GM12878 (cell line): ENCODE data around the gene PDS5A. TPM values are rescaled to one million over a fixed set of nuclear protein-coding genes. Genes with fewer than 3 reads are reported as not detected.

Source experiments
- BACH1 ChIP-seq: fragments of 450-650 bp; IDR thresholded peaks from 2 replicates; pipeline ENCODE4 v1.6.1; 2017; ENCODE audit warnings: mild to moderate bottlenecking, borderline replicate concordance
- BCL11A ChIP-seq: IDR thresholded peaks from 2 replicates; pipeline ENCODE4 v1.6.1; 2011; ENCODE audit warnings: low read depth, low read length
- JUNB ChIP-seq: IDR thresholded peaks from 2 replicates; pipeline ENCODE4 v1.6.1; 2016; ENCODE audit warnings: antibody characterized with exemption, mild to moderate bottlenecking
- NBN ChIP-seq: fragments of 450-650 bp; IDR thresholded peaks from 2 replicates; pipeline ENCODE4 v1.6.1; 2016
- NKRF ChIP-seq: fragments of 450-650 bp; conservative IDR thresholded peaks from 2 replicates; pipeline ENCODE4 v1.6.1; 2017; ENCODE audit warnings: mild to moderate bottlenecking, moderate library complexity
- NR2C2 ChIP-seq: IDR thresholded peaks from 2 replicates; pipeline ENCODE4 v1.6.1; 2011; ENCODE audit warnings: borderline replicate concordance, low read depth; ENCODE audit not compliant: control insufficient read depth, insufficient read length
- POLR2AphosphoS5 ChIP-seq: IDR thresholded peaks from 2 replicates; pipeline ENCODE4 v1.6.1; 2011; ENCODE audit warnings: mild to moderate bottlenecking, low read length, inconsistent platforms
- RCOR1 ChIP-seq: conservative IDR thresholded peaks from 2 replicates; pipeline ENCODE4 v1.6.1; 2012; ENCODE audit warnings: low read depth, low read length, improper control_type of control experiment
- TAF1 ChIP-seq: IDR thresholded peaks from 2 replicates; pipeline ENCODE4 v1.6.1; 2011; ENCODE audit warnings: mild to moderate bottlenecking, low read depth, low read length, borderline replicate concordance
- TBL1XR1 ChIP-seq: IDR thresholded peaks from 2 replicates; pipeline ENCODE4 v1.6.1; 2012; ENCODE audit warnings: low read depth, low read length, improper control_type of control experiment
- polyA plus RNA-seq, 11 experiments: library from polyadenylated mRNA; depleted of rRNA in 4 of 11; unstranded in 6 of 11; stranded (reverse) in 5 of 11; fragments of >200 nt; fragmentation: Nextera tagmentation in 4 of 11; fragmentation: Illumina TruSeq in 1 of 11; extraction: Ambion mirVana in 4 of 11; extraction: Trizol in 1 of 11; gene quantifications; 1 replicate in 1 of 11; 2 replicates in 10 of 11; pipeline versions ENCODE4 v1.2.1 to v1.2.3, GENCODE V29; 2011 to 2016; ENCODE audit warnings: inconsistent platforms in 2 of 11, missing spikeins in 2 of 11, low read depth in 1 of 11
- total RNA-seq, 4 experiments: library from RNA; depleted of rRNA in 3 of 4; stranded (reverse); fragments of >200 nt in 3 of 4; fragmentation: Illumina TruSeq in 1 of 4; extraction: Trizol in 1 of 4; gene quantifications; 2 replicates each; pipeline versions ENCODE4 v1.2.1 to v1.2.3, GENCODE V29; 2013 to 2021
- TF ChIP-seq, protein P1 (sequence below): fragments of 450-650 bp; formaldehyde crosslinking; IDR thresholded peaks from 2 replicates; pipeline ENCODE4 v1.4.0; 2020; ENCODE audit warnings: mild to moderate bottlenecking, moderate library complexity
- TF ChIP-seq, protein P2 (sequence below): fragments of 450-650 bp; formaldehyde crosslinking; IDR thresholded peaks from 2 replicates; pipeline ENCODE4 v1.4.0; 2022; ENCODE audit warnings: mild to moderate bottlenecking, moderate library complexity
- TF ChIP-seq, protein P3 (sequence below): IDR thresholded peaks from 2 replicates; pipeline ENCODE4 v1.6.1; 2012; ENCODE audit warnings: improper control_type of control experiment, low read depth, low read length; ENCODE audit not compliant: insufficient replicate concordance

PDS5A gene
- total and polyA plus RNA-seq, 10 of the 15 experiments (the other 5 are each of a cell fraction or from before 2014, with no cell fraction given), result 13.7 to 69.7 (median 52.3) TPM

- TF ChIP-seq RCOR1 (no peak), JUNB (no peak), NR2C2 (no peak), BACH1 (no peak), TAF1 (no peak), NBN (no peak), TBL1XR1 (no peak), BCL11A (no peak), NKRF (no peak), POLR2AphosphoS5 (no peak)
- TF ChIP-seq, protein P1, sequence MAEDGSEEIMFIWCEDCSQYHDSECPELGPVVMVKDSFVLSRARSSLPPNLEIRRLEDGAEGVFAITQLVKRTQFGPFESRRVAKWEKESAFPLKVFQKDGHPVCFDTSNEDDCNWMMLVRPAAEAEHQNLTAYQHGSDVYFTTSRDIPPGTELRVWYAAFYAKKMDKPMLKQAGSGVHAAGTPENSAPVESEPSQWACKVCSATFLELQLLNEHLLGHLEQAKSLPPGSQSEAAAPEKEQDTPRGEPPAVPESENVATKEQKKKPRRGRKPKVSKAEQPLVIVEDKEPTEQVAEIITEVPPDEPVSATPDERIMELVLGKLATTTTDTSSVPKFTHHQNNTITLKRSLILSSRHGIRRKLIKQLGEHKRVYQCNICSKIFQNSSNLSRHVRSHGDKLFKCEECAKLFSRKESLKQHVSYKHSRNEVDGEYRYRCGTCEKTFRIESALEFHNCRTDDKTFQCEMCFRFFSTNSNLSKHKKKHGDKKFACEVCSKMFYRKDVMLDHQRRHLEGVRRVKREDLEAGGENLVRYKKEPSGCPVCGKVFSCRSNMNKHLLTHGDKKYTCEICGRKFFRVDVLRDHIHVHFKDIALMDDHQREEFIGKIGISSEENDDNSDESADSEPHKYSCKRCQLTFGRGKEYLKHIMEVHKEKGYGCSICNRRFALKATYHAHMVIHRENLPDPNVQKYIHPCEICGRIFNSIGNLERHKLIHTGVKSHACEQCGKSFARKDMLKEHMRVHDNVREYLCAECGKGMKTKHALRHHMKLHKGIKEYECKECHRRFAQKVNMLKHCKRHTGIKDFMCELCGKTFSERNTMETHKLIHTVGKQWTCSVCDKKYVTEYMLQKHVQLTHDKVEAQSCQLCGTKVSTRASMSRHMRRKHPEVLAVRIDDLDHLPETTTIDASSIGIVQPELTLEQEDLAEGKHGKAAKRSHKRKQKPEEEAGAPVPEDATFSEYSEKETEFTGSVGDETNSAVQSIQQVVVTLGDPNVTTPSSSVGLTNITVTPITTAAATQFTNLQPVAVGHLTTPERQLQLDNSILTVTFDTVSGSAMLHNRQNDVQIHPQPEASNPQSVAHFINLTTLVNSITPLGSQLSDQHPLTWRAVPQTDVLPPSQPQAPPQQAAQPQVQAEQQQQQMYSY (CRISPR knock-in tag), result no peak
- TF ChIP-seq, protein P2, sequence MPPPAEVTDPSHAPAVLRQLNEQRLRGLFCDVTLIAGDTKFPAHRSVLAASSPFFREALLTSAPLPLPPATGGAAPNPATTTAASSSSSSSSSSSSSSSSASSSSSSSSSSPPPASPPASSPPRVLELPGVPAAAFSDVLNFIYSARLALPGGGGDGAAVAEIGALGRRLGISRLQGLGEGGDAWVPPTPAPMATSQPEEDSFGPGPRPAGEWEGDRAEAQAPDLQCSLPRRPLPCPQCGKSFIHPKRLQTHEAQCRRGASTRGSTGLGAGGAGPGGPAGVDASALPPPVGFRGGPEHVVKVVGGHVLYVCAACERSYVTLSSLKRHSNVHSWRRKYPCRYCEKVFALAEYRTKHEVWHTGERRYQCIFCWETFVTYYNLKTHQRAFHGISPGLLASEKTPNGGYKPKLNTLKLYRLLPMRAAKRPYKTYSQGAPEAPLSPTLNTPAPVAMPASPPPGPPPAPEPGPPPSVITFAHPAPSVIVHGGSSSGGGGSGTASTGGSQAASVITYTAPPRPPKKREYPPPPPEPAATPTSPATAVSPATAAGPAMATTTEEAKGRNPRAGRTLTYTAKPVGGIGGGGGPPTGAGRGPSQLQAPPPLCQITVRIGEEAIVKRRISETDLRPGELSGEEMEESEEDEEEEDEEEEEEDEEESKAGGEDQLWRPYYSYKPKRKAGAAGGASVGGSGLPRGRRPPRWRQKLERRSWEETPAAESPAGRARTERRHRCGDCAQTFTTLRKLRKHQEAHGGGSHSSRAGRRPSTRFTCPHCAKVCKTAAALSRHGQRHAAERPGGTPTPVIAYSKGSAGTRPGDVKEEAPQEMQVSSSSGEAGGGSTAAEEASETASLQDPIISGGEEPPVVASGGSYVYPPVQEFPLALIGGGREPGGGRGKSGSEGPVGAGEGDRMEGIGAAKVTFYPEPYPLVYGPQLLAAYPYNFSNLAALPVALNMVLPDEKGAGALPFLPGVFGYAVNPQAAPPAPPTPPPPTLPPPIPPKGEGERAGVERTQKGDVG (CRISPR knock-in tag), result no peak
- TF ChIP-seq, protein P3, sequence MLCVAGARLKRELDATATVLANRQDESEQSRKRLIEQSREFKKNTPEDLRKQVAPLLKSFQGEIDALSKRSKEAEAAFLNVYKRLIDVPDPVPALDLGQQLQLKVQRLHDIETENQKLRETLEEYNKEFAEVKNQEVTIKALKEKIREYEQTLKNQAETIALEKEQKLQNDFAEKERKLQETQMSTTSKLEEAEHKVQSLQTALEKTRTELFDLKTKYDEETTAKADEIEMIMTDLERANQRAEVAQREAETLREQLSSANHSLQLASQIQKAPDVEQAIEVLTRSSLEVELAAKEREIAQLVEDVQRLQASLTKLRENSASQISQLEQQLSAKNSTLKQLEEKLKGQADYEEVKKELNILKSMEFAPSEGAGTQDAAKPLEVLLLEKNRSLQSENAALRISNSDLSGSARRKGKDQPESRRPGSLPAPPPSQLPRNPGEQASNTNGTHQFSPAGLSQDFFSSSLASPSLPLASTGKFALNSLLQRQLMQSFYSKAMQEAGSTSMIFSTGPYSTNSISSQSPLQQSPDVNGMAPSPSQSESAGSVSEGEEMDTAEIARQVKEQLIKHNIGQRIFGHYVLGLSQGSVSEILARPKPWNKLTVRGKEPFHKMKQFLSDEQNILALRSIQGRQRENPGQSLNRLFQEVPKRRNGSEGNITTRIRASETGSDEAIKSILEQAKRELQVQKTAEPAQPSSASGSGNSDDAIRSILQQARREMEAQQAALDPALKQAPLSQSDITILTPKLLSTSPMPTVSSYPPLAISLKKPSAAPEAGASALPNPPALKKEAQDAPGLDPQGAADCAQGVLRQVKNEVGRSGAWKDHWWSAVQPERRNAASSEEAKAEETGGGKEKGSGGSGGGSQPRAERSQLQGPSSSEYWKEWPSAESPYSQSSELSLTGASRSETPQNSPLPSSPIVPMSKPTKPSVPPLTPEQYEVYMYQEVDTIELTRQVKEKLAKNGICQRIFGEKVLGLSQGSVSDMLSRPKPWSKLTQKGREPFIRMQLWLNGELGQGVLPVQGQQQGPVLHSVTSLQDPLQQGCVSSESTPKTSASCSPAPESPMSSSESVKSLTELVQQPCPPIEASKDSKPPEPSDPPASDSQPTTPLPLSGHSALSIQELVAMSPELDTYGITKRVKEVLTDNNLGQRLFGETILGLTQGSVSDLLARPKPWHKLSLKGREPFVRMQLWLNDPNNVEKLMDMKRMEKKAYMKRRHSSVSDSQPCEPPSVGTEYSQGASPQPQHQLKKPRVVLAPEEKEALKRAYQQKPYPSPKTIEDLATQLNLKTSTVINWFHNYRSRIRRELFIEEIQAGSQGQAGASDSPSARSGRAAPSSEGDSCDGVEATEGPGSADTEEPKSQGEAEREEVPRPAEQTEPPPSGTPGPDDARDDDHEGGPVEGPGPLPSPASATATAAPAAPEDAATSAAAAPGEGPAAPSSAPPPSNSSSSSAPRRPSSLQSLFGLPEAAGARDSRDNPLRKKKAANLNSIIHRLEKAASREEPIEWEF, result no peak
These were observed 137.7 kb downstream of the PDS5A start (continued) for GRCh38 chr4:39840027-39840426.
